ENCODE data around the gene ID2. TPM values are rescaled to one million over a fixed set of nuclear protein-coding genes. Genes with fewer than 3 reads are reported as not detected.

ID2 gene
- total RNA-seq, 1 experiment from 2014 or later: 48.6 TPM

DNA sequence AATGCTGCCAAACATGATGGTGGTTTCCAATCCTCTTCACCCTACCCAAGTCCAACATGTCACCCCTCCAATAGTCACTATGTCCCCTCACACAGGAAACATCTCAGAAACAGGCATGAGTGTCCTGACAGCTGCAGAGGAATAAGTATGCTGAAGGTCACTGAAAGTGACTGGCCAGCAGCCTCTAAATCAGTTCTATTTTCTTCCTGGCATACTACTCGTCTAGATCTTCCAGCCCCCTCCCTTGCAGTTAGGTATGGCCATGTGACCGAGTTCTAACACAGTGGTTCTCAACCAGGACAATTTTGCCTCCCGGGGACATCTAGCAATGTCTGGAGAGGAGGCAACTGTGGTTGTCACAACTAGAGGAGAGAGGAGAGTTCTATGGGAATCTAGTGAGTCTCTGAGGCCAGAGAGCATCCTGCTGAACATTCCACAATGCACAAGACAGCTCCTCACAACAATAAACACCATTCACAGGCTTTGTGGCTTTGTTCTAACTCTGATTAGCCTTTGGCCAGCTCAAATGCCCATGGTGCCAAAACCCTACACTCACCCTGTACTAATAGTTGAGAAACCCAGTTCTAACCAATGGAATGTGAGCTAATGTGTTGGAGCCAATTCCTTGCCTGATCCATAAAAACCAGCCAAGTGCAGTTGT, 12.6 kb upstream of the ID2 start:
- Histone ChIP-seq H4K20me1 (ENCODE audit: control insufficient read depth, insufficient read depth, insufficient read length) (no peaks in the 10 kb centered on the region), H3K9ac (ENCODE audit: extremely low read depth, insufficient read length, low read length) (no peak overlapping the region), H3K18ac (ENCODE audit: insufficient read length, low read depth, low read length) (no peak overlapping the region), H3K14ac (ENCODE audit: insufficient read depth, low read length) (no peak overlapping the region), H3T11ph (ENCODE audit: low read length) (no peak overlapping the region), H4K91ac (ENCODE audit: insufficient read length, low read depth, low read length) (no peak overlapping the region), H2BK15ac (ENCODE audit: low read depth, low read length) (no peak overlapping the region), H2AK5ac (ENCODE audit: insufficient read length, low read length) (no peak overlapping the region), H4K8ac (replicated peaks; ENCODE audit: insufficient read length, low read depth, low read length) (no peak overlapping the region), H2BK12ac (ENCODE audit: insufficient read length, low read depth, low read length) (no peak overlapping the region), H3K4me2 (ENCODE audit: insufficient read depth, insufficient read length, low read length) (no peak overlapping the region), H2BK20ac (ENCODE audit: low read depth, low read length, poor library complexity, severe bottlenecking) (no peak overlapping the region), H2BK120ac (ENCODE audit: low read depth, low read length, poor library complexity, severe bottlenecking) (no peak overlapping the region), H3K27me3 (ENCODE audit: insufficient read depth, low read length) (no peaks in the 10 kb centered on the region), H3K79me2 (ENCODE audit: insufficient read depth, low read length) (no peaks in the 10 kb centered on the region), H3K23ac (ENCODE audit: insufficient read length, low read depth, low read length) (no peak overlapping the region), H3K56ac (ENCODE audit: insufficient read length, low read depth, low read length) (no peak overlapping the region), H3K4ac (ENCODE audit: low read depth, low read length) (no peak overlapping the region), H3K27ac (ENCODE audit: insufficient read length, low read depth, low read length) (no peak overlapping the region), H3K9me3 (ENCODE audit: control insufficient read depth, low read depth, low read length) (no peaks in the 10 kb centered on the region), H3K79me1 (ENCODE audit: insufficient read depth, low read depth, low read length, poor library complexity, severe bottlenecking) (no peaks in the 10 kb centered on the region), H2BK5ac (ENCODE audit: insufficient read length, low read length) (no peak overlapping the region), H2AFZ (ENCODE audit: low read length) (no peak overlapping the region), H3K23me2 (ENCODE audit: insufficient read length, low read depth, low read length, poor library complexity, severe bottlenecking) (no peaks in the 10 kb centered on the region), H4K5ac (ENCODE audit: insufficient read length, low read depth, low read length) (no peak overlapping the region), H3K4me1 (ENCODE audit: insufficient read depth, low read length) (no peaks in the 10 kb centered on the region)
- no peak overlapping the region for H3K4me3 Mint-ChIP-seq
- peak; percentile 2 for DNase-seq
- peaks cover 9 to 10% of the 10 kb centered on the region in 2 experiments for H3K9me3 Mint-ChIP-seq
- H3K27ac Mint-ChIP-seq: no peak overlapping the region
- WGBS (ENCODE audit: extremely low coverage, insufficient read length, low lambda C conversion rate): no CpG with 5 or more reads among the region's 3 CpGs
- H3K27me3 Mint-ChIP-seq (ENCODE audit: low read depth): peaks cover 12% of the 10 kb centered on the region
- H3K4me1 Mint-ChIP-seq: peaks cover 5 to 6% of the 10 kb centered on the region in 2 experiments; a peak in 3 of 4 replicates
- H3K36me3 Mint-ChIP-seq (ENCODE audit: insufficient read depth in 1 of 3, low read depth in 3 of 3): peaks cover 6 to 13% (median 7%) of the 10 kb centered on the region in 3 experiments
- TF ChIP-seq, protein P1, sequence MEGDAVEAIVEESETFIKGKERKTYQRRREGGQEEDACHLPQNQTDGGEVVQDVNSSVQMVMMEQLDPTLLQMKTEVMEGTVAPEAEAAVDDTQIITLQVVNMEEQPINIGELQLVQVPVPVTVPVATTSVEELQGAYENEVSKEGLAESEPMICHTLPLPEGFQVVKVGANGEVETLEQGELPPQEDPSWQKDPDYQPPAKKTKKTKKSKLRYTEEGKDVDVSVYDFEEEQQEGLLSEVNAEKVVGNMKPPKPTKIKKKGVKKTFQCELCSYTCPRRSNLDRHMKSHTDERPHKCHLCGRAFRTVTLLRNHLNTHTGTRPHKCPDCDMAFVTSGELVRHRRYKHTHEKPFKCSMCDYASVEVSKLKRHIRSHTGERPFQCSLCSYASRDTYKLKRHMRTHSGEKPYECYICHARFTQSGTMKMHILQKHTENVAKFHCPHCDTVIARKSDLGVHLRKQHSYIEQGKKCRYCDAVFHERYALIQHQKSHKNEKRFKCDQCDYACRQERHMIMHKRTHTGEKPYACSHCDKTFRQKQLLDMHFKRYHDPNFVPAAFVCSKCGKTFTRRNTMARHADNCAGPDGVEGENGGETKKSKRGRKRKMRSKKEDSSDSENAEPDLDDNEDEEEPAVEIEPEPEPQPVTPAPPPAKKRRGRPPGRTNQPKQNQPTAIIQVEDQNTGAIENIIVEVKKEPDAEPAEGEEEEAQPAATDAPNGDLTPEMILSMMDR (conservative IDR thresholded peaks at IDR 0.05): no peak
